ENCODE data around the gene RNU5B-1. TPM values are rescaled to one million over a fixed set of nuclear protein-coding genes. Genes with fewer than 3 reads are reported as not detected.

RNU5B-1 gene
- total and polyA plus RNA-seq, 9 donors = 22.1 to 67.7 (median 29.6) TPM; not detected in 4

GRCh38 chr15:65338366-65338765 is 33.9 kb downstream of the RNU5B-1 start:
- no peak overlapping the region for H3K4me3 ChIP-seq
- no peak for DNase-seq
- H3K36me3 ChIP-seq = no peaks in the 10 kb centered on the region
- 75 to 78% (median 78%) methylated on average over 3 of the region's 3 CpGs for WGBS, 3 donors
- H3K27ac ChIP-seq = no peak overlapping the region
- no peak for TF ChIP-seq POLR2A (IDR thresholded peaks at IDR 0.05)
- TF ChIP-seq EP300 (IDR thresholded peaks at IDR 0.05) = no peak
- TF ChIP-seq CTCF (IDR thresholded peaks at IDR 0.05) = no peak
- intact Hi-C loops (cut with DNase I) = no loop called here
- H3K9me3 ChIP-seq = no peaks in the 10 kb centered on the region
- no peaks in the 10 kb centered on the region for H3K27me3 ChIP-seq
- no peaks in the 10 kb centered on the region for H3K4me1 ChIP-seq (ENCODE audit: insufficient read depth)

- TF ChIP-seq POLR2A (IDR thresholded peaks at IDR 0.05) (no peak), CTCF (IDR thresholded peaks at IDR 0.05) (no peak), EP300 (IDR thresholded peaks at IDR 0.05) (no peak)
- H3K9me3 ChIP-seq = no peaks in the 10 kb centered on the region
- H3K4me3 ChIP-seq = no peak overlapping the region
- no peak for DNase-seq
- no peak overlapping the region for H3K27ac ChIP-seq
- H3K27me3 ChIP-seq = no peaks in the 10 kb centered on the region
- H3K36me3 ChIP-seq = no peaks in the 10 kb centered on the region
- no peaks in the 10 kb centered on the region for H3K4me1 ChIP-seq (ENCODE audit: insufficient read depth)
- intact Hi-C loops (cut with DNase I) = no loop called here
- WGBS, 3 donors = 90 to 96% (median 95%) methylated on average over 8 of the region's 8 CpGs
Measured at GRCh38 chr15:65338823-65339222, 34.3 kb downstream of the RNU5B-1 start.

GRCh38 chr15:65339416-65339815 is 34.9 kb downstream of the RNU5B-1 start:
- 87 to 90% (median 89%) methylated on average over 6 of the region's 6 CpGs for WGBS, 3 donors
- Histone ChIP-seq H3K4me1 (ENCODE audit: insufficient read depth) (no peaks in the 10 kb centered on the region), H3K27ac (no peak overlapping the region), H3K27me3 (no peaks in the 10 kb centered on the region), H3K4me3 (no peak overlapping the region), H3K36me3 (no peaks in the 10 kb centered on the region), H3K9me3 (no peaks in the 10 kb centered on the region)
- intact Hi-C loops (cut with DNase I) = no loop called here
- TF ChIP-seq EP300 (IDR thresholded peaks at IDR 0.05) (no peak), POLR2A (IDR thresholded peaks at IDR 0.05) (no peak)
- no peak for DNase-seq

GRCh38 chr15:65339920-65340319 is 35.4 kb downstream of the RNU5B-1 start:
- no peak overlapping the region for H3K27ac ChIP-seq
- TF ChIP-seq POLR2A (IDR thresholded peaks at IDR 0.05) (no peak), EP300 (IDR thresholded peaks at IDR 0.05) (no peak), CTCF (IDR thresholded peaks at IDR 0.05) (no peak)
- H3K4me3 ChIP-seq = no peak overlapping the region
- H3K36me3 ChIP-seq = no peaks in the 10 kb centered on the region
- intact Hi-C loops (cut with DNase I) = no loop called here
- H3K9me3 ChIP-seq = no peaks in the 10 kb centered on the region
- H3K27me3 ChIP-seq = no peaks in the 10 kb centered on the region
- no peaks in the 10 kb centered on the region for H3K4me1 ChIP-seq (ENCODE audit: insufficient read depth)
- no peak for DNase-seq
- WGBS, 3 donors = 65 to 73% (median 69%) methylated on average over 7 of the region's 7 CpGs

GRCh38 chr15:65342493-65342892 is 38.0 kb downstream of the RNU5B-1 start:
- DNase-seq = no peak
- Histone ChIP-seq H3K27me3 (no peaks in the 10 kb centered on the region), H3K9me3 (no peaks in the 10 kb centered on the region), H3K27ac (no peak overlapping the region), H3K4me1 (ENCODE audit: insufficient read depth) (no peaks in the 10 kb centered on the region), H3K4me3 (no peak overlapping the region), H3K36me3 (no peaks in the 10 kb centered on the region)
- intact Hi-C loops (cut with DNase I) = no loop called here
- TF ChIP-seq EP300 (IDR thresholded peaks at IDR 0.05) = no peak
- TF ChIP-seq CTCF (IDR thresholded peaks at IDR 0.05) = no peak
- no peak for TF ChIP-seq POLR2A (IDR thresholded peaks at IDR 0.05)
- 88 to 92% (median 90%) methylated on average over 9 of the region's 9 CpGs for WGBS, 3 donors
